ENCODE measurements around the gene RALGPS1.

Gene RALGPS1

DNA sequence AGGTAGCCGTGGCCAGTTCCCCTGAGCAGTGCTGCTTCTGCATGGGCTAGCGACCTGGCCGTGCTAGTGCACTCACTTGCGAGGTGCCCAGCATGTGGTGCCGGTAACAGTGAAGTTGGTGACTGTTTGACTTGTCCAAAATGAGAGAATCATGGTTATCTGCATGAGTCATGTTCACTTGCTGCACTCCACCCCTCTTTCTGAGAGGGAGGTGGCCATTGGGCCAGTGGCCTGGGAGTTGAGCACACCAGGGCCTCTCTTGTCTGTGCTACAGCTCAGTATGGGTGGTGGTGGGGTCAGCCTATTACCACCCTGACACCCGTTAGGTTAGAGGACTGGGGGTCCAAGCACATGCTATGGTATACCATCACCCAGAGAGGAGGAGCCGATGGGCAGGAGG is 294.6 kb downstream of the RALGPS1 start:
- TF ChIP-seq, protein P1, sequence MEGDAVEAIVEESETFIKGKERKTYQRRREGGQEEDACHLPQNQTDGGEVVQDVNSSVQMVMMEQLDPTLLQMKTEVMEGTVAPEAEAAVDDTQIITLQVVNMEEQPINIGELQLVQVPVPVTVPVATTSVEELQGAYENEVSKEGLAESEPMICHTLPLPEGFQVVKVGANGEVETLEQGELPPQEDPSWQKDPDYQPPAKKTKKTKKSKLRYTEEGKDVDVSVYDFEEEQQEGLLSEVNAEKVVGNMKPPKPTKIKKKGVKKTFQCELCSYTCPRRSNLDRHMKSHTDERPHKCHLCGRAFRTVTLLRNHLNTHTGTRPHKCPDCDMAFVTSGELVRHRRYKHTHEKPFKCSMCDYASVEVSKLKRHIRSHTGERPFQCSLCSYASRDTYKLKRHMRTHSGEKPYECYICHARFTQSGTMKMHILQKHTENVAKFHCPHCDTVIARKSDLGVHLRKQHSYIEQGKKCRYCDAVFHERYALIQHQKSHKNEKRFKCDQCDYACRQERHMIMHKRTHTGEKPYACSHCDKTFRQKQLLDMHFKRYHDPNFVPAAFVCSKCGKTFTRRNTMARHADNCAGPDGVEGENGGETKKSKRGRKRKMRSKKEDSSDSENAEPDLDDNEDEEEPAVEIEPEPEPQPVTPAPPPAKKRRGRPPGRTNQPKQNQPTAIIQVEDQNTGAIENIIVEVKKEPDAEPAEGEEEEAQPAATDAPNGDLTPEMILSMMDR (IDR thresholded peaks at IDR 0.05; ENCODE audit: low read depth, low read length) = no peak
- DNase-seq (ENCODE audit: low read depth in 2 of 2) = no peak
- H3K4me3 ChIP-seq (replicated peaks in 1 of 2; ENCODE audit: low read depth in 2 of 2, low read length in 2 of 2) = no peak overlapping the region

DNA sequence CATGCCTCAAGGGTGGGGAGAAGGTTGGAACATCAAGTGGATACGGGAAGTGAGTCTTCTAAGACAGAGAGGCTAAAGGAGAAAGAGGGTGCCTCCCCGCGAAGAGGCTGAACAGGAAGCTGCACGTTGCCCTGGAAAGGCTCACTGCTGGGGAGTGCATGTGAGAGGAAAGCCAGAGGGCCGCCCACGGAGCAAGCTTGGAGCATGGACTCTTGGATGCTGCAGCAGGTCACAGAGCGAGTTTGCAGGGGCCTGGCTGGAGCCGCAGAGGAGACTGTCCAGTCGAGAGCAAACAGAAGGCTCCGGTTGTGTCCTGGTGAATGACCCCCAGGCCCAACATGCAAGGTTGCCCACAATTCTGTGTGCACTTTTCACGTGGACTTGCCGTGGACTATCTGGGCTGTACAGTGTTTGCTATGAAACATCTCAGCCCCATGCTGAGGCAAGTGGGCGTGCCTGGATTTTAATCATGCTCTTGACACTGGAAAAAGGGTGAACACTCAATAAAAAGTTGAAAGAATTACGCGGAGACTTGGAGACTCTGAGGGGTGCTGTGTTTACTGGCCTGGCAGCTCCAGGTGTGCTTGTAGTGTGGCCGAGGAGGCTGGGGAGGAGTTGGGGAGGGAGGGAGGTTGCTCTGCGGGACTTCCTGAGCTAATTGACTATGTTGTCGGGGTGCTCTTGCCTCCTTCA is 295.5 kb downstream of the RALGPS1 start:
- TF ChIP-seq, protein P1 (IDR thresholded peaks at IDR 0.05; ENCODE audit: low read depth, low read length) = no peak
- H3K4me3 ChIP-seq (replicated peaks in 1 of 2; ENCODE audit: low read depth in 2 of 2, low read length in 2 of 2) = no peak overlapping the region
- DNase-seq (ENCODE audit: low read depth in 2 of 2) = no peak

DNA sequence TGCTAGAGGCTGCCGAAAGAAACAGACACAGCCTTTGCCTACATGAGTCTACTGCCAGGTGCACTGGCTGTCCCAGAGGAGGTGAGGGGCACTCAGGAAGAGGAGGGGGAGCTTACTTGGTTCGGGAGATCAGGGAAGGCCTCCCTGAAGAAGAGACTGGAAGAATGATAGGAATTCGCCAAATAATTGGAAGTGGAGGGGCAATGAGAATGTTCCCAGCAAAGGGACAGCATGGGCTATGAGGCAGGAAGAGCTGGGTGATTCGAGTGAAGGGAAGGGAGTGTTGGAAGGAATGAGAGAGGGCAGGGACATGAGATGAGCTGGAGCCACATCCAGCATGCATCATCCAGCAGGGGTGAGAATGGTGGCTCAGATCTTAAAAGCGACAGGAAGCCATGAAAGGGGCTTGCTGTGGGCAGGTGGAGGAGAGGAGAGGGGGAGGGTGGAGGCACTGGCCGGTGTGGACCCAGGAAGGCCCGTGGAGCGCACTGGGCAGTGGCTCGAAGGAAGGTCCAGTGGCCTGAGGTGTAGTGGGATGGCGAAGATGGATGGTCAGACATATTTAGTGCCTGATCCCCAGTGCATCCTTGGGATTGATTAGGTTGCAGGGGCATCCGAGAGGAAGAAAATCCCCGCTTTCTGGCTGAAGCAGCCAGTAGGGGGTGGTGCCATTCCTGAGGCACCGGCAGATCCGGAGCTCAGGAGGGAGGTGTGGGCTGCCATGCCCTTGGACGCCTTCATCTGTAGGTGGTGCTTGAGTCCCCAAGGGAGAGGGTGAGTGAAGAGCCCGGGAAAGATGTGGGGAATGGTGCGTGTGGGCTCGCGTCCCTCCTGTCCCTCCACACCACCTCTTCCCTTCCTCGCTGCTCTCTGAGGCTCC is 296.5 kb downstream of the RALGPS1 start:
- DNase-seq (ENCODE audit: low read depth in 2 of 2) = no peak
- TF ChIP-seq, protein P1 (IDR thresholded peaks at IDR 0.05; ENCODE audit: low read depth, low read length) = no peak
- H3K4me3 ChIP-seq (replicated peaks in 1 of 2; ENCODE audit: low read depth in 2 of 2, low read length in 2 of 2) = no peak overlapping the region

DNA sequence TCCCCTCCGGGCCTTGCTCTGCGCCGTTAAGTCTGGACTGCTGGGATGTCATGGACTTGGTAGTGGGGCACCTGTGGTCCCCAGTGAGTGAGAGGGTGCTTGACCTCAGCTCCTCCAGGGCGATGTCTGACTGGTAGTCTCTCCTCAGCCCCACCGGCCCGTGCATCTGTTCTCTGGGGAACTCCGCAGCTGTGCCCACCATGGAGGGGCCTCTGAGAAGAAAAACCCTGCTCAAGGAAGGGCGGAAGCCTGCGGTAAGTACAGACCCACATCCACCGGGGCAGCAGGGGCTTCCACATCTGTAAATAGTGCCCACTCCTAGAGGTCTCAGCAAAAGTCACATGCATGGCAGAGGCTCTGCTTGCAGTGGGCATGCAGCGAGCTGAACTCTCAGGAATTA is 297.4 kb downstream of the RALGPS1 start:
- TF ChIP-seq, protein P1 (IDR thresholded peaks at IDR 0.05; ENCODE audit: low read depth, low read length) = no peak
- DNase-seq (ENCODE audit: low read depth in 2 of 2) = no peak
- no peak overlapping the region for H3K4me3 ChIP-seq (replicated peaks in 1 of 2; ENCODE audit: low read depth in 2 of 2, low read length in 2 of 2)

DNA sequence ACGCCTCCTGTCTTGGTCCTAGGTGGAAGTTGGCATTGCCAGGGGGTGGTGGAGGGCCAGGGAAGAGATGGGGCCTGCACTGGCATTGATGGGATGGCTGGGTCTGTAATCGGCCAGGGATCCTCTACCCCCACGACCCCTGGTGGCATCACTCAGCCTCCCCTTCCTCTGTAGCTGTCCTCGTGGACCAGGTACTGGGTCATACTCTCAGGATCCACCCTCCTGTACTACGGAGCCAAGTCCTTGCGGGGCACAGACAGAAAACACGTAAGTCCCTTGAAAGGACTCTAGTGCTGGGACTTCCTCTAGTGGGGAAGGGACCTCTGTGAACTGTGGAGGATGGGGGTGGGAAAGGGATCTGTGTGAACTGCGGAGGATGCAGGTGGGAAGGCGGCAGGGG is 297.9 kb downstream of the RALGPS1 start:
- no peak for DNase-seq (ENCODE audit: low read depth in 2 of 2)
- TF ChIP-seq, protein P1 (IDR thresholded peaks at IDR 0.05; ENCODE audit: low read depth, low read length) = no peak
- H3K4me3 ChIP-seq (replicated peaks in 1 of 2; ENCODE audit: low read depth in 2 of 2, low read length in 2 of 2) = no peak overlapping the region

DNA sequence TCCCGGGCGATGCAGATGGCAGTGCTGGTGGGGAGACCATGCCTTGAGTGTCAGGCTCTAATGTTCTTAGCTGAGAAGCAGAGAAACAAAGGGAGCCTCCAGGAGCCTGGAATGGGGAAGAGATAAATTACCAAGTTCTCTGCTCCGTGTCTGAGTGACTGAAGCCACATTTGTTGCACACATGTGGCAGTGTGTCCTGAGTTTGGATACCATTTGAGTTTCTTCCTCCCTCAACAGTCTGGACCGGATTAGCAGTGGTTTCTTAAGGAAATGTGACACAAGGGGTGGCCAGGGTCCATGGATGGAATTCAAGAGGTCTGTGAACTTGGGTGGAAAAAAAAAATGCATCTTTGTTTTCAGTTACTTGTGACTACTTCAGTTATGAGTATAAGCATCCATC is 299.3 kb downstream of the RALGPS1 start:
- no peak for DNase-seq (ENCODE audit: low read depth in 2 of 2)
- TF ChIP-seq, protein P1 (IDR thresholded peaks at IDR 0.05; ENCODE audit: low read depth, low read length) = no peak
- H3K4me3 ChIP-seq (replicated peaks in 1 of 2; ENCODE audit: low read depth in 2 of 2, low read length in 2 of 2) = no peak overlapping the region
